WTC11 (cell line): ENCODE measurements around the gene NKX6-1. TPM values are rescaled to one million over a fixed set of nuclear protein-coding genes. Genes with fewer than 3 reads are reported as not detected.

Experiments used
- FOXJ3 ChIP-seq: sonication (generic); formaldehyde crosslinking; IDR thresholded peaks from 2 replicates; pipeline ENCODE4 v1.9.0; 2021; ENCODE audit warnings: missing genetic modification reagents, mild to moderate bottlenecking, borderline replicate concordance
- MLX ChIP-seq: sonication (generic); formaldehyde crosslinking; IDR thresholded peaks from 2 replicates; pipeline ENCODE4 v1.8.1; 2023; ENCODE audit warnings: mild to moderate bottlenecking, missing genetic modification reagents, moderate library complexity
- TCF7 ChIP-seq: sonication (generic); formaldehyde crosslinking; IDR thresholded peaks from 2 replicates; pipeline ENCODE4 v1.8.0; 2022; ENCODE audit warnings: mild to moderate bottlenecking, low read depth, missing genetic modification reagents, moderate library complexity
- TEAD4 ChIP-seq: sonication (generic); formaldehyde crosslinking; IDR thresholded peaks from 2 replicates; pipeline ENCODE4 v1.8.0; 2022; ENCODE audit warnings: mild to moderate bottlenecking, missing genetic modification reagents
- ZMAT4 ChIP-seq: fragments of 250-450 bp; sonication (Bioruptor Pico); IDR thresholded peaks from 2 replicates; pipeline ENCODE4 v1.9.0; 2021; ENCODE audit warnings: mild to moderate bottlenecking
- total RNA-seq: library from RNA; stranded (reverse); gene quantifications from 3 replicates; pipeline ENCODE4 v1.2.3, GENCODE V29; 2021
- TF ChIP-seq, protein P1 (sequence below): fragments of 250-450 bp; sonication (Bioruptor Pico); IDR thresholded peaks from 2 replicates; pipeline ENCODE4 v1.9.0; 2021; ENCODE audit warnings: moderate library complexity, mild to moderate bottlenecking, inconsistent platforms, borderline replicate concordance
- TF ChIP-seq, protein P2 (sequence below): sonication (generic); formaldehyde crosslinking; conservative IDR thresholded peaks from 2 replicates; pipeline ENCODE4 v1.8.1; 2023; ENCODE audit warnings: mild to moderate bottlenecking, low read depth, missing genetic modification reagents, moderate library complexity

Gene NKX6-1
- total RNA-seq, 1 experiment from 2014 or later: 0.09 TPM

- TF ChIP-seq, protein P1, sequence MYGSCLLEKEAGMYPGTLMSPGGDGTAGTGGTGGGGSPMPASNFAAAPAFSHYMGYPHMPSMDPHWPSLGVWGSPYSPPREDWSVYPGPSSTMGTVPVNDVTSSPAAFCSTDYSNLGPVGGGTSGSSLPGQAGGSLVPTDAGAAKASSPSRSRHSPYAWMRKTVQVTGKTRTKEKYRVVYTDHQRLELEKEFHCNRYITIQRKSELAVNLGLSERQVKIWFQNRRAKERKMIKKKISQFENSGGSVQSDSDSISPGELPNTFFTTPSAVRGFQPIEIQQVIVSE: no peak
- no peak for TF ChIP-seq FOXJ3 (CRISPR knock-in tag)
- TF ChIP-seq TCF7 (CRISPR knock-in tag): no peak
- no peak for TF ChIP-seq ZMAT4 (CRISPR knock-in tag)
- TF ChIP-seq TEAD4 (CRISPR knock-in tag): no peak
- TF ChIP-seq, protein P2, sequence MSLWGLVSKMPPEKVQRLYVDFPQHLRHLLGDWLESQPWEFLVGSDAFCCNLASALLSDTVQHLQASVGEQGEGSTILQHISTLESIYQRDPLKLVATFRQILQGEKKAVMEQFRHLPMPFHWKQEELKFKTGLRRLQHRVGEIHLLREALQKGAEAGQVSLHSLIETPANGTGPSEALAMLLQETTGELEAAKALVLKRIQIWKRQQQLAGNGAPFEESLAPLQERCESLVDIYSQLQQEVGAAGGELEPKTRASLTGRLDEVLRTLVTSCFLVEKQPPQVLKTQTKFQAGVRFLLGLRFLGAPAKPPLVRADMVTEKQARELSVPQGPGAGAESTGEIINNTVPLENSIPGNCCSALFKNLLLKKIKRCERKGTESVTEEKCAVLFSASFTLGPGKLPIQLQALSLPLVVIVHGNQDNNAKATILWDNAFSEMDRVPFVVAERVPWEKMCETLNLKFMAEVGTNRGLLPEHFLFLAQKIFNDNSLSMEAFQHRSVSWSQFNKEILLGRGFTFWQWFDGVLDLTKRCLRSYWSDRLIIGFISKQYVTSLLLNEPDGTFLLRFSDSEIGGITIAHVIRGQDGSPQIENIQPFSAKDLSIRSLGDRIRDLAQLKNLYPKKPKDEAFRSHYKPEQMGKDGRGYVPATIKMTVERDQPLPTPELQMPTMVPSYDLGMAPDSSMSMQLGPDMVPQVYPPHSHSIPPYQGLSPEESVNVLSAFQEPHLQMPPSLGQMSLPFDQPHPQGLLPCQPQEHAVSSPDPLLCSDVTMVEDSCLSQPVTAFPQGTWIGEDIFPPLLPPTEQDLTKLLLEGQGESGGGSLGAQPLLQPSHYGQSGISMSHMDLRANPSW: no peak
- TF ChIP-seq MLX (CRISPR knock-in tag): no peak
- TF ChIP-seq, all 79 proteins: peak for 0
These were observed 56.3 kb downstream of the NKX6-1 start (continued) for GRCh38 chr4:84442778-84443177.

Other genes with a start within 250 kb of the NKX6-1 start
- 17.4 to 18.3 TPM (median 18.2 TPM) in 3 replicates for gene CDS1, start 83.8 kb upstream of the NKX6-1 start, total RNA-seq